Measurements from ENCODE around the gene SLC1A3.

The SLC1A3 gene

GRCh38 chr5:36646100-36646499 lies 39.7 kb downstream of the SLC1A3 start:
- no peak overlapping the region for H3K4me3 ChIP-seq (ENCODE audit: low read depth, low read length)
- no peak for TF ChIP-seq CTCF (IDR thresholded peaks at IDR 0.05; ENCODE audit: borderline replicate concordance, insufficient read depth, low read depth, low read length)

- TF ChIP-seq CTCF (IDR thresholded peaks at IDR 0.05; ENCODE audit: borderline replicate concordance, insufficient read depth, low read depth, low read length): no peak
- no peak overlapping the region for H3K4me3 ChIP-seq (ENCODE audit: low read depth, low read length)
Measured at GRCh38 chr5:36646507-36647023, 40.2 kb downstream of the SLC1A3 start.

- H3K4me3 ChIP-seq (ENCODE audit: low read depth, low read length): no peak overlapping the region
- no peak for TF ChIP-seq CTCF (IDR thresholded peaks at IDR 0.05; ENCODE audit: borderline replicate concordance, insufficient read depth, low read depth, low read length)
Measured at GRCh38 chr5:36647046-36647445, 40.6 kb downstream of the SLC1A3 start.

- no peak overlapping the region for H3K4me3 ChIP-seq (ENCODE audit: low read depth, low read length)
- no peak for TF ChIP-seq CTCF (IDR thresholded peaks at IDR 0.05; ENCODE audit: borderline replicate concordance, insufficient read depth, low read depth, low read length)
Measured at GRCh38 chr5:36648426-36648825, 42.0 kb downstream of the SLC1A3 start.

GRCh38 chr5:36651761-36652685 lies 45.6 kb downstream of the SLC1A3 start:
- H3K4me3 ChIP-seq (ENCODE audit: low read depth, low read length): no peak overlapping the region
- TF ChIP-seq CTCF (IDR thresholded peaks at IDR 0.05; ENCODE audit: borderline replicate concordance, insufficient read depth, low read depth, low read length): no peak

- H3K4me3 ChIP-seq (ENCODE audit: low read depth, low read length): no peak overlapping the region
- no peak for TF ChIP-seq CTCF (IDR thresholded peaks at IDR 0.05; ENCODE audit: borderline replicate concordance, insufficient read depth, low read depth, low read length)
Measured at GRCh38 chr5:36653044-36653705, 46.8 kb downstream of the SLC1A3 start.

All from GM12875 (cell line).